ENCODE measurements around the gene TAS2R38. TPM values are rescaled to one million over a fixed set of nuclear protein-coding genes. Genes with fewer than 3 reads are reported as not detected.
"Not testable (repeated sequence)": the region's sequence is repeated elsewhere in the genome, so short reads cannot be mapped to it uniquely, and the experiment has no call there.

Gene TAS2R38
- total RNA-seq, 1 experiment from 2014 or later = not detected

GRCh38 chr7:141992688-141993087 is 19.1 kb upstream of the TAS2R38 start:
- no peak overlapping the region for H3K4me3 Mint-ChIP-seq (ENCODE audit: low read depth, unreplicated experiment)
- BruUV-seq (replicated peaks) = no TSS peak
- H3K9me3 Mint-ChIP-seq (ENCODE audit: low read depth, unreplicated experiment) = peaks cover 5% of the 10 kb centered on the region

GRCh38 chr7:141992156-141992555 is 18.6 kb upstream of the TAS2R38 start:
- H3K36me3 Mint-ChIP-seq (ENCODE audit: insufficient read depth, unreplicated experiment) = no peaks in the 10 kb centered on the region
- no peaks in the 10 kb centered on the region for H3K27me3 Mint-ChIP-seq (ENCODE audit: unreplicated experiment)
- no peaks in the 10 kb centered on the region for H3K4me1 Mint-ChIP-seq (ENCODE audit: low read depth, unreplicated experiment)
- intact Hi-C loops (cut with micrococcal nuclease; ENCODE audit: unreplicated experiment) = no loop called here
- TF ChIP-seq CTCF (IDR thresholded peaks at IDR 0.05; ENCODE audit: unreplicated experiment) = no peak
- peaks cover 5% of the 10 kb centered on the region for H3K9me3 Mint-ChIP-seq (ENCODE audit: low read depth, unreplicated experiment)
- no peak overlapping the region for H3K4me3 Mint-ChIP-seq (ENCODE audit: low read depth, unreplicated experiment)
- DNase-seq = no peak
- no peak overlapping the region for H3K27ac Mint-ChIP-seq (ENCODE audit: unreplicated experiment)
- CTCF ChIA-PET = interaction anchor here (0.5 to 1.4 kb wide), 2 partner anchors 16 to 32 kb away, joined by 3 read pairs; no protein-coding TSS in a partner anchor
- no TSS peak for BruUV-seq (replicated peaks)

More at GRCh38 chr7:141992688-141993087, 19.1 kb upstream of the TAS2R38 start:
- no peak for TF ChIP-seq CTCF (IDR thresholded peaks at IDR 0.05; ENCODE audit: unreplicated experiment)
- H3K4me1 Mint-ChIP-seq (ENCODE audit: low read depth, unreplicated experiment) = no peaks in the 10 kb centered on the region
- CTCF ChIA-PET = interaction anchor here (1.4 kb wide), 1 partner anchor 17 kb away, joined by 3 read pairs; no protein-coding TSS in a partner anchor
- DNase-seq = no peak
- no peak overlapping the region for H3K27ac Mint-ChIP-seq (ENCODE audit: unreplicated experiment)
- no peaks in the 10 kb centered on the region for H3K27me3 Mint-ChIP-seq (ENCODE audit: unreplicated experiment)
- no peaks in the 10 kb centered on the region for H3K36me3 Mint-ChIP-seq (ENCODE audit: insufficient read depth, unreplicated experiment)
- intact Hi-C loops (cut with micrococcal nuclease; ENCODE audit: unreplicated experiment) = no loop called here

- Mint-ChIP-seq H3K27me3 (ENCODE audit: unreplicated experiment) (no peaks in the 10 kb centered on the region), H3K36me3 (ENCODE audit: insufficient read depth, unreplicated experiment) (no peaks in the 10 kb centered on the region), H3K9me3 (ENCODE audit: low read depth, unreplicated experiment) (no peaks in the 10 kb centered on the region), H3K4me1 (ENCODE audit: low read depth, unreplicated experiment) (no peaks in the 10 kb centered on the region), H3K27ac (ENCODE audit: unreplicated experiment) (no peak overlapping the region), H3K4me3 (ENCODE audit: low read depth, unreplicated experiment) (no peak overlapping the region)
- CTCF ChIA-PET = interaction anchor here (0.6 kb wide), 1 partner anchor 40 kb away, joined by 3 read pairs; no protein-coding TSS in a partner anchor
- no TSS peak for BruUV-seq (replicated peaks)
- no peak for DNase-seq
- no peak for TF ChIP-seq CTCF (IDR thresholded peaks at IDR 0.05; ENCODE audit: unreplicated experiment)
- intact Hi-C loops (cut with micrococcal nuclease; ENCODE audit: unreplicated experiment) = no loop called here
Measured at GRCh38 chr7:141991140-141991539, 17.6 kb upstream of the TAS2R38 start.

DNA sequence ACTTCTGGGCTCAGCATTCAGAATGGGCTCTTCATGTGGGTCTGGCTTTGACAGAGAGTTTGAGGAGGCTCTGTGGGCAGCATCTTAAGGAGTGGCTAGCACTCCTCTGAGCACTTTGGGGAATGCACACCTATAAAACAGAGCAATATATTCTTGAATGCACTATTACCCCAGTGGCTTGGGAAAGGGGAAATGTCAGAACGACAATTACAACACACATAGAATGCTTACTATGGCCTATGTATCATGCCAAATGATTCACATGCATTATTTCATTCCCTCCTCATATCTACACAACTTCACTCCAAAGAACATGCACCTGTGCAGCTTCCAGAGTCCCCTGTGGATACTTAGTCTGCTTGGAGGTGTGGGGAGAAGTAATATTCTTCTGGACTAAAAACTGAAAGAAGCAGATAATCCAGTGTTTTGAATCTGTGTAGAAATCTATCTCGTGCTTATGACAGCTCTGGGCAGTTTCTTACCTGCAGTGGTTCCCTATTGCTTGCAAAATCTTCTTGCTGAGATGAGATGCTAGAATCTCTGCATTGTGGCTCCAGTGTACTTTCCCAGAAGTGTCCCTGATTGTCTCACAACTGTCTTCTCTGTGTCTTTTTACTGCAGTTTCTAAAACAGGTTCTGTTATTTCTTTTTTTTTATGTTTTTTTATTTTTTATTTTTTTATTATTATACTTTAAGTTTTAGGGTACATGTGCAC is 16.6 kb upstream of the TAS2R38 start:
- H3K4me1 Mint-ChIP-seq (ENCODE audit: low read depth, unreplicated experiment) = no peaks in the 10 kb centered on the region
- CTCF ChIA-PET = no interaction called here
- H3K9me3 Mint-ChIP-seq (ENCODE audit: low read depth, unreplicated experiment) = no peaks in the 10 kb centered on the region

DNA sequence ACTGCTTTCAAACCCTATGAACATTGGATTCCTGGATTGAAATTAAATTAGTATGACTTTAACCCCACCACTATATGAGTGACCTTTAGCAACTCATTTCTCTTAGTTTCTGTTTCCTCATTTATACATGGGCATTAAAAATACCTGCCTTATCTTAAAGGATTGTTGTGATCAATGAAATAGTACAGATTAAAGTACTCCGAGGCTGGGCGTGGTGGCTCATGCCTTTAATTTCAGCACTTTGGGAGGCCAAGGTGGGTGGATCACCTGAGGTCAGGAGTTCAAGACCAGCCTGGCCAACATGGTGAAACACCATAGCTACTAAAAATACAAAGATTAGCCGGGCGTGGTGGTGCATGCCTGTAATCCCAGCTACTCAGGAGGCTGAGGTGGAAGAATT is 14.2 kb upstream of the TAS2R38 start:
- H3K27me3 Mint-ChIP-seq (ENCODE audit: unreplicated experiment); intact Hi-C loops (cut with micrococcal nuclease; ENCODE audit: unreplicated experiment); H3K4me1 Mint-ChIP-seq (ENCODE audit: low read depth, unreplicated experiment); BruUV-seq (replicated peaks); CTCF ChIA-PET; H3K4me3 Mint-ChIP-seq (ENCODE audit: low read depth, unreplicated experiment); H3K27ac Mint-ChIP-seq (ENCODE audit: unreplicated experiment); H3K36me3 Mint-ChIP-seq (ENCODE audit: insufficient read depth, unreplicated experiment); DNase-seq; H3K9me3 Mint-ChIP-seq (ENCODE audit: low read depth, unreplicated experiment): not testable (repeated sequence)

More for the DNA sequence above, 16.6 kb upstream of the TAS2R38 start:
- Mint-ChIP-seq H3K27ac (ENCODE audit: unreplicated experiment) (no peak overlapping the region), H3K36me3 (ENCODE audit: insufficient read depth, unreplicated experiment) (peaks cover 5% of the 10 kb centered on the region), H3K4me3 (ENCODE audit: low read depth, unreplicated experiment) (no peak overlapping the region), H3K27me3 (ENCODE audit: unreplicated experiment) (no peaks in the 10 kb centered on the region)
- intact Hi-C loops (cut with micrococcal nuclease; ENCODE audit: unreplicated experiment) = no loop called here
- DNase-seq = no peak
- TF ChIP-seq CTCF (IDR thresholded peaks at IDR 0.05; ENCODE audit: unreplicated experiment) = no peak
- no TSS peak for BruUV-seq (replicated peaks)

Measured in Calu3 (cell line).